WERI-Rb-1 (cell line): ENCODE results near the gene ZNF587.

Experiments
- DNase-seq: peaks from one replicate; pipeline ENCODE4 v3.0.0-alpha.2; 2020
- H3K27ac ChIP-seq: fragments of 250-450 bp; sonication (Bioruptor Pico); 2 replicates; pipeline ENCODE4 v1.5.1; 2020; ENCODE audit warnings: mild to moderate bottlenecking, moderate library complexity
- H3K27me3 ChIP-seq: fragments of 250-450 bp; sonication (Bioruptor Pico); 2 replicates; pipeline ENCODE4 v1.5.1; 2021; ENCODE audit warnings: mild to moderate bottlenecking, low read depth, moderate library complexity; ENCODE audit not compliant: insufficient read depth, severe bottlenecking
- H3K36me3 ChIP-seq: fragments of 250-450 bp; sonication (Bioruptor Pico); 2 replicates; pipeline ENCODE4 v1.5.1; 2020; ENCODE audit warnings: mild to moderate bottlenecking, moderate library complexity
- H3K4me3 ChIP-seq: 2 replicates; pipeline ENCODE4 v1.5.1; 2011; ENCODE audit warnings: low read depth, mild to moderate bottlenecking, control low read depth, low read length
- H3K9me3 ChIP-seq: fragments of 250-450 bp; sonication (Bioruptor Pico); 2 replicates; pipeline ENCODE4 v1.5.1; 2021; ENCODE audit warnings: mild to moderate bottlenecking, moderate library complexity; ENCODE audit not compliant: severe bottlenecking
- TF ChIP-seq, protein P1 (sequence below): IDR thresholded peaks from 2 replicates; pipeline ENCODE4 v1.5.1; 2011; ENCODE audit warnings: low read depth, mild to moderate bottlenecking, control low read depth, inconsistent platforms, low read length

Gene ZNF587

DNA sequence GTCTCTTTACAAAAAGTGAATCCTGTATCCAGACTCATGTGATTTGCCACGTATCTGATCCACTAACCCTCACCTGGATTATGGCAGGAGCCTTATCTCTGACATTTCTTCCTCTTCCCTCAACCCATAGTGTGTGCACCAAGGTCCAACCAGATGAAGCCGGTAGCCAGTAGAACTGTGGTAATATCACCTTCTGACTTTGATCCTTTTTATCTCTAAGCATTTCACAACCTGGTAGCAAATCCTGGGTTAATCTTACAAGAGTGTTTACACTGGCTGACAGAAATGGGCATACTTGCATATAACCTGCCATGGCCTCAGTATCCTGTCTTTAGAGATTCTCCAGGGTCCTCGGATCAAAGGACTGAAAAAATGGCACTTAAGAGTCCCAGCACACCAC, 64.9 kb downstream of the ZNF587 start:
- Histone ChIP-seq H3K4me3 (no peak overlapping the region), H3K36me3 (peaks cover 42% of the 10 kb centered on the region)
- TF ChIP-seq, protein P1, sequence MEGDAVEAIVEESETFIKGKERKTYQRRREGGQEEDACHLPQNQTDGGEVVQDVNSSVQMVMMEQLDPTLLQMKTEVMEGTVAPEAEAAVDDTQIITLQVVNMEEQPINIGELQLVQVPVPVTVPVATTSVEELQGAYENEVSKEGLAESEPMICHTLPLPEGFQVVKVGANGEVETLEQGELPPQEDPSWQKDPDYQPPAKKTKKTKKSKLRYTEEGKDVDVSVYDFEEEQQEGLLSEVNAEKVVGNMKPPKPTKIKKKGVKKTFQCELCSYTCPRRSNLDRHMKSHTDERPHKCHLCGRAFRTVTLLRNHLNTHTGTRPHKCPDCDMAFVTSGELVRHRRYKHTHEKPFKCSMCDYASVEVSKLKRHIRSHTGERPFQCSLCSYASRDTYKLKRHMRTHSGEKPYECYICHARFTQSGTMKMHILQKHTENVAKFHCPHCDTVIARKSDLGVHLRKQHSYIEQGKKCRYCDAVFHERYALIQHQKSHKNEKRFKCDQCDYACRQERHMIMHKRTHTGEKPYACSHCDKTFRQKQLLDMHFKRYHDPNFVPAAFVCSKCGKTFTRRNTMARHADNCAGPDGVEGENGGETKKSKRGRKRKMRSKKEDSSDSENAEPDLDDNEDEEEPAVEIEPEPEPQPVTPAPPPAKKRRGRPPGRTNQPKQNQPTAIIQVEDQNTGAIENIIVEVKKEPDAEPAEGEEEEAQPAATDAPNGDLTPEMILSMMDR: no peak

More for the DNA sequence above, 64.9 kb downstream of the ZNF587 start:
- Histone ChIP-seq H3K27ac (no peak overlapping the region), H3K27me3 (no peaks in the 10 kb centered on the region), H3K9me3 (no peaks in the 10 kb centered on the region)
- DNase-seq: no peak
